ENCODE data around the gene PTBP1.

PTBP1 gene

DNA sequence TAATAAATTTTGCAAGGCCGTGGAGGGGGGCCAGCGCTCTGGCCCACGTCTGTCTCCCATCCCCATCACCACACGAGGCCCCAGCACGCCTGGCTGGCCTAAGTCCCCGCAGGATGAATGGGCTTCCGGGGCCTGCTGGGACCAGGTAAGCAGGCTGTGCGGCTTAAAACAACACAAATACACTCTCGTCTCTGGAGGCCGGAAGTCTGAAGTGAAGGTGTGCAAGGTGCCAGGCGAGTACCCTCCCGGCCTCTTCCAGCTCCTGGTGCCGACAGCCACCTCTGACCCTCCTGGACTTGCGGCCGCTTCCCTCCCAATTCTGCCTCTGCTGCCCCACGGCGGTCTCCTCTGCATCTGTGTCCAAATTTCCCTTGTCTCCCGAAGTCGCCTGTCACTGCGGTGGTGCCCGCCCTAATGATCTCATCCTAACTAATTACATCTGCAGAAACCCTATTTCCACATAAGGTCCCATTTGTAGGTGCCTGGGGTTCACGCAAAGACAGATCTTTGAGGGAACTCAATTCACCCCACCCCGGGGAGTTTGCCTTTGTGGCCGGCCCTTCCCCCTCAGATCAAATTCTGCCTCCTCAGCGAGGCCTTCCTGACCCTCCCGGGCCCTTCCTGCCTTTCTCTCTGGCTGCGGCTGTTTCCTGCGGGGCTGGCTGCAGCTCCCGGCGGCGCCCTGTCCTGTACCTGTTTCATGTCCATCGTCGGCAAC lies 8.1 kb upstream of the PTBP1 start:
- Histone ChIP-seq H3K27ac (ENCODE audit: low read length) (no peak overlapping the region), H3K9ac (ENCODE audit: low read length) (no peak overlapping the region), H3K9me2 (replicated peaks; ENCODE audit: insufficient read depth, low read length) (no peaks in the 10 kb centered on the region)

DNA sequence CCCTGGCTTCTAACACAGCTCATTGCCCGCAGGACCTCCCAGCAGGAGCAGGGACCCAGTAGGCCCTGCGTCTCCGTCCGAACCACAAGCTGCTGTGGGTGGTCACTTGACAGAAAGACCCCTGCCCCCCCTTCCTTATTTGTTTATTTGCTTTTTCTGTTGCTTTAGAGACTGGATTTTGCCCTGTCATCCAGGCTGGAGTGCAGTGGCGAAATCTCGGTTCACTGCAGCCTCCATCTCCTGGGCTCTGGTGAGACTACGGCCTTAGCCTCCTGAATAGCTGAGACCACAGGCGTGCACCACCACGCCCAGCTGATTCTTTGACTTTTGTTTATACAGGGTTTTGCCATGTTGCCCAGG lies 7.6 kb upstream of the PTBP1 start:
- Histone ChIP-seq H3K4me2 (ENCODE audit: low read depth, low read length) (no peak overlapping the region), H3K9me2 (replicated peaks; ENCODE audit: insufficient read depth, low read length) (no peaks in the 10 kb centered on the region), H4K20me1 (ENCODE audit: insufficient read depth, low read length) (no peaks in the 10 kb centered on the region), H3K4me3 (ENCODE audit: low read length) (no peak overlapping the region), H3K9me3 (replicated peaks; ENCODE audit: insufficient read depth, low read length) (no peaks in the 10 kb centered on the region), H3K27ac (ENCODE audit: low read length) (no peak overlapping the region), H3K79me2 (ENCODE audit: low read length) (no peaks in the 10 kb centered on the region), H3K9ac (ENCODE audit: low read length) (no peak overlapping the region), H3K36me3 (replicated peaks; ENCODE audit: insufficient read depth, low read length) (no peaks in the 10 kb centered on the region), H3F3A (ENCODE audit: insufficient read depth, low read length) (no peaks in the 10 kb centered on the region), H2AFZ (ENCODE audit: low read length) (no peak overlapping the region), H3K4me1 (ENCODE audit: low read length) (no peaks in the 10 kb centered on the region), H3K27me3 (replicated peaks; ENCODE audit: insufficient read depth, low read length) (peaks cover 24% of the 10 kb centered on the region)
- no peak for DNase-seq
- TF ChIP-seq EZH2 (optimal IDR thresholded peaks at IDR 0.05; ENCODE audit: low read depth, low read length) (no peak), EZH2phosphoT487 (IDR thresholded peaks at IDR 0.05; ENCODE audit: low read length) (no peak)
- TF ChIP-seq, protein P1, sequence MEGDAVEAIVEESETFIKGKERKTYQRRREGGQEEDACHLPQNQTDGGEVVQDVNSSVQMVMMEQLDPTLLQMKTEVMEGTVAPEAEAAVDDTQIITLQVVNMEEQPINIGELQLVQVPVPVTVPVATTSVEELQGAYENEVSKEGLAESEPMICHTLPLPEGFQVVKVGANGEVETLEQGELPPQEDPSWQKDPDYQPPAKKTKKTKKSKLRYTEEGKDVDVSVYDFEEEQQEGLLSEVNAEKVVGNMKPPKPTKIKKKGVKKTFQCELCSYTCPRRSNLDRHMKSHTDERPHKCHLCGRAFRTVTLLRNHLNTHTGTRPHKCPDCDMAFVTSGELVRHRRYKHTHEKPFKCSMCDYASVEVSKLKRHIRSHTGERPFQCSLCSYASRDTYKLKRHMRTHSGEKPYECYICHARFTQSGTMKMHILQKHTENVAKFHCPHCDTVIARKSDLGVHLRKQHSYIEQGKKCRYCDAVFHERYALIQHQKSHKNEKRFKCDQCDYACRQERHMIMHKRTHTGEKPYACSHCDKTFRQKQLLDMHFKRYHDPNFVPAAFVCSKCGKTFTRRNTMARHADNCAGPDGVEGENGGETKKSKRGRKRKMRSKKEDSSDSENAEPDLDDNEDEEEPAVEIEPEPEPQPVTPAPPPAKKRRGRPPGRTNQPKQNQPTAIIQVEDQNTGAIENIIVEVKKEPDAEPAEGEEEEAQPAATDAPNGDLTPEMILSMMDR (IDR thresholded peaks at IDR 0.05; ENCODE audit: low read length) = no peak

More for the DNA sequence above, 8.1 kb upstream of the PTBP1 start:
- Histone ChIP-seq H3F3A (ENCODE audit: insufficient read depth, low read length) (no peaks in the 10 kb centered on the region), H3K79me2 (ENCODE audit: low read length) (no peaks in the 10 kb centered on the region), H3K4me3 (ENCODE audit: low read length) (no peak overlapping the region), H3K4me1 (ENCODE audit: low read length) (no peaks in the 10 kb centered on the region), H4K20me1 (ENCODE audit: insufficient read depth, low read length) (no peaks in the 10 kb centered on the region), H2AFZ (ENCODE audit: low read length) (no peak overlapping the region), H3K27me3 (replicated peaks; ENCODE audit: insufficient read depth, low read length) (peaks cover 30% of the 10 kb centered on the region), H3K36me3 (replicated peaks; ENCODE audit: insufficient read depth, low read length) (no peaks in the 10 kb centered on the region), H3K9me3 (replicated peaks; ENCODE audit: insufficient read depth, low read length) (no peaks in the 10 kb centered on the region), H3K4me2 (ENCODE audit: low read depth, low read length) (no peak overlapping the region)
- TF ChIP-seq, protein P1 (IDR thresholded peaks at IDR 0.05; ENCODE audit: low read length) = no peak
- TF ChIP-seq EZH2phosphoT487 (IDR thresholded peaks at IDR 0.05; ENCODE audit: low read length) = no peak
- no peak for TF ChIP-seq EZH2 (optimal IDR thresholded peaks at IDR 0.05; ENCODE audit: low read depth, low read length)
- DNase-seq = no peak

DNA sequence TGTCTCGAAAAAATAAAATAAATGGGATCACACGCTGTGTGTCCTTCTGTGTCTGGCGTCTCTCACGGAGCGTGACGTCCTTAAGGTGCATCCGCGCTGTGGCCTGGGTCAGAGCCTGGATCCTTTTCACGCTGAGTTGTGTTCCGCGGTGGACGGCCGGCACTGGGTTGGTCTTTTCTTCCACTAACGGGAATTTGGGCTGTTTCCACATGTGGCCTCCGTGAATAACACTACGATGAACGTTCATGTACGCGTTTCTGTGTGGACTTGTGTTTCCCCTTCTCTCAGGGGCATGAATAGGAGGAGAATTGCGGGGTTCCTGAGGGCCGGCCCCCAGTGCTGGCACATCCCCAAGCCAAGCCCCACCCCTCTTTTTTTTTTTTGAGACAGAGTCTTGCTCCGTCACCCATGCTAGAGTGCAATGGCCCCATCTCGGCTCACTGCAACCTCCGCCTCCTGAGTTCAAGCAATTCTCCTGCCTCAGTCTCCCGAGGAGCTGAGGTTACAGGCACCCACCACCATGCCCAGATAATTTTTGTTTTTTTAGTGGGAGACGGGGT lies 6.2 kb upstream of the PTBP1 start:
- TF ChIP-seq EZH2phosphoT487 (IDR thresholded peaks at IDR 0.05; ENCODE audit: low read length) = no peak
- H3F3A ChIP-seq (ENCODE audit: insufficient read depth, low read length) = no peaks in the 10 kb centered on the region
- H3K36me3 ChIP-seq (replicated peaks; ENCODE audit: insufficient read depth, low read length) = no peaks in the 10 kb centered on the region
- H4K20me1 ChIP-seq (ENCODE audit: insufficient read depth, low read length) = no peaks in the 10 kb centered on the region
- no peak overlapping the region for H3K9ac ChIP-seq (ENCODE audit: low read length)
- DNase-seq = no peak
- no peak overlapping the region for H3K4me3 ChIP-seq (ENCODE audit: low read length)
- no peaks in the 10 kb centered on the region for H3K9me3 ChIP-seq (replicated peaks; ENCODE audit: insufficient read depth, low read length)
- H3K79me2 ChIP-seq (ENCODE audit: low read length) = 0 out of 2 replicates have a peak, but pooled peaks cover under 1% of the 10 kb centered on the region
- H3K27ac ChIP-seq (ENCODE audit: low read length) = no peak overlapping the region
- H3K4me1 ChIP-seq (ENCODE audit: low read length) = no peaks in the 10 kb centered on the region
- no peak overlapping the region for H2AFZ ChIP-seq (ENCODE audit: low read length)
- H3K4me2 ChIP-seq (ENCODE audit: low read depth, low read length) = no peak overlapping the region
- peaks cover 21% of the 10 kb centered on the region for H3K27me3 ChIP-seq (replicated peaks; ENCODE audit: insufficient read depth, low read length)
- no peaks in the 10 kb centered on the region for H3K9me2 ChIP-seq (replicated peaks; ENCODE audit: insufficient read depth, low read length)

Measured in MM.1S (cell line).